ENCODE results near the gene MANSC4. TPM values are rescaled to one million over a fixed set of nuclear protein-coding genes. Genes with fewer than 3 reads are reported as not detected.

Gene MANSC4
- total RNA-seq, 4 donors from 2014 or later, result not detected

DNA sequence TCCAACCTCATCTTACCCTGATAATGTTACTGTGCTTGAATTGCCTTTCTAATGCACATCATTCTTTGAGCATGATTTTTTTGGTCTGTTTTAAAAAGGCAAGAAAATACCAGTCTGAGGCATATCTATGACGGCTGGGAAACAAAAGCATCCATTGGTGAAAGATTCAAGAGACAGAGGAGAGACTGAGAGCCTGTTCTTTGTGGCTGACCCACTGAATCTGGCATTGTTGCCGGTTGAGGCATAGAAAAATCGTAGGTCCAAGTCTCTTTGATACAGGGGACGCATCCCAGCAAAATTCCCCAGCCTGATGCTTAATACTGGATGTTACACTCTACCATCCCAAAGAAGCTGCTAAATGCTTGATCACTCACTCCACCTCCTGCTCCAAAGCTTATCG, 2.9 kb downstream of the MANSC4 start:
- H3K4me3 ChIP-seq (ENCODE audit: low read depth, poor library complexity, severe bottlenecking), result no peak overlapping the region
- DNase-seq (ENCODE audit: low spot score in 2 of 2), result no peak
- intact Hi-C loops (cut with DNase I; ENCODE audit: low total_unique reads), result no loop called here
- 77 to 85% methylated on average over 5 of the region's 5 CpGs for WGBS, 2 donors
- no peak for TF ChIP-seq POLR2A (IDR thresholded peaks at IDR 0.05)
- TF ChIP-seq, protein P1, sequence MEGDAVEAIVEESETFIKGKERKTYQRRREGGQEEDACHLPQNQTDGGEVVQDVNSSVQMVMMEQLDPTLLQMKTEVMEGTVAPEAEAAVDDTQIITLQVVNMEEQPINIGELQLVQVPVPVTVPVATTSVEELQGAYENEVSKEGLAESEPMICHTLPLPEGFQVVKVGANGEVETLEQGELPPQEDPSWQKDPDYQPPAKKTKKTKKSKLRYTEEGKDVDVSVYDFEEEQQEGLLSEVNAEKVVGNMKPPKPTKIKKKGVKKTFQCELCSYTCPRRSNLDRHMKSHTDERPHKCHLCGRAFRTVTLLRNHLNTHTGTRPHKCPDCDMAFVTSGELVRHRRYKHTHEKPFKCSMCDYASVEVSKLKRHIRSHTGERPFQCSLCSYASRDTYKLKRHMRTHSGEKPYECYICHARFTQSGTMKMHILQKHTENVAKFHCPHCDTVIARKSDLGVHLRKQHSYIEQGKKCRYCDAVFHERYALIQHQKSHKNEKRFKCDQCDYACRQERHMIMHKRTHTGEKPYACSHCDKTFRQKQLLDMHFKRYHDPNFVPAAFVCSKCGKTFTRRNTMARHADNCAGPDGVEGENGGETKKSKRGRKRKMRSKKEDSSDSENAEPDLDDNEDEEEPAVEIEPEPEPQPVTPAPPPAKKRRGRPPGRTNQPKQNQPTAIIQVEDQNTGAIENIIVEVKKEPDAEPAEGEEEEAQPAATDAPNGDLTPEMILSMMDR (IDR thresholded peaks at IDR 0.05), result no peak

DNA sequence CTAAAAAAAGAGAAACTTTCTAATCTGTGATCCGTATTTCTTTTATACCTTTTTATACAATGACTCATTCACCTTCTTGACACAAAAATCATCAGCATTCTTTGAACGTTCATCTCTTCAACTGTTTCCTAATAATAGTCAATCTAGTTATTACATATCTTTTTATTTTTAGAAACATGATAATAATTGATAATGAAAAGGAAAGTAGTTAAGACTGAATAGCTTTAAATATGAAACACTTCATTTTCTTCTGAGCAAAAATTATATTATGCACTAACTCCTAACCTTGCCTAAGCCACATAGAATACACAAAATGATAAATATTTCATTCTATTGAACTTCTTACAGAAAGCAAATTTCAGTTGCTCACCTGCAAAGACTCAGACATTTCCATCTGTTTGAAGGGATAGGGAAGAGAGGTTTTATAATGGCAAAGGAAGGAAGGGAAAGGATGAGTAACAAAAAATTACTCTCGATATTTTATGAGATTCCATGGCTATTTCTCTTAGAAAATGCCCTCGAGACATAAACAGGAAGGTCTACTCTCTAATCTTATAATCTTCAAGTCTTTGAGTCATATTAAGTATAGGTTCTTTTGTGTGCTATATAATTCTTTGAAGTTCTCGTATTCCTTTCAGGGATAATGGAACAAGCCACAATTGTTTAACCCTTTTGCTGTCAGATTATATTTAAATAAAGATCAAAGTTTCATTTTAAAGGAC, 7.5 kb downstream of the MANSC4 start:
- no peak overlapping the region for H3K4me3 ChIP-seq (ENCODE audit: low read depth, poor library complexity, severe bottlenecking)
- no peak for DNase-seq (ENCODE audit: low spot score in 2 of 2)
- WGBS, 2 donors, result 31 to 38% methylated on average over 5 of the region's 5 CpGs
- intact Hi-C loops (cut with DNase I; ENCODE audit: low total_unique reads), result no loop called here
- TF ChIP-seq, protein P1 (IDR thresholded peaks at IDR 0.05), result no peak
- TF ChIP-seq POLR2A (IDR thresholded peaks at IDR 0.05), result no peak

DNA sequence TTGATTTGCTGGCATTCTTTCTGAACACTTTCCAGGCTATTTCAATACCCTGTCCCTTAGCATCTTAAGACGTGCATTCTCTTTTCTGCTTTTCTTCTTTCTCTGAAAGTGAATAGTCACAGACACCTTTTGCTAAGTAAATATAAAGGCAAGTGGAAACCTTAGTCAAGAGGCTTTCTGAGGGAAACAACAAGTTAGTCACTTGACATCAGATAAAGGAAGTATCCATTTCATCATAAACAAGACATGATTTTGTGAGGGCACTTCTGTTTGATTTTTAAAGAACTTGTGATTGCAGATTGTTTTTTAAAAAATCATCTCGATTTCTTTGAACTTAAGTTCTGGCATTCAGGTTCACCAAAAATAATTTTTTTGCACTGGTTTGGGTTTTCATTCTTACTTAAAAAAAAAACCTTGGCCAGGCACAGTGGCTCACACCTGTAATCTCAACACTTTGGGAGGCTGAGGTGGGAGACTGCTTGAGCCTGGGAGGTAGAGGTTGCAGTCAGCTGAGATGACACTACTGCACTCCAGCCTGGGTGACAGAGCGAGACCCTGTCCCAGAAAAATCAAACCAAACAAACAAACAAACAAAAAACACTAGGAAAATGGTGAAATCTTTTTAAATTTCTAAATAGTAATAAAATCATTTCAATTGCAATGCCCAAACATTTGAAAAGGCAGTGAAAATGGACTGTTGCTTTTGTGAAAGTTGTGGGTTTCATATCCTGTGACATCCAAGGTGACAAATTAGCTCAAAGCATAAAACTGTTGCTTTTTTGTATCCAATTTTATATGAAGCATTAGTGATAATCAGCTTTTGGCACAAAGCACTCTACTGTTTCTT, 8.3 kb downstream of the MANSC4 start:
- no peak for TF ChIP-seq POLR2A (IDR thresholded peaks at IDR 0.05)
- TF ChIP-seq, protein P1 (IDR thresholded peaks at IDR 0.05), result no peak
- intact Hi-C loops (cut with DNase I; ENCODE audit: low total_unique reads), result no loop called here
- no peak overlapping the region for H3K4me3 ChIP-seq (ENCODE audit: low read depth, poor library complexity, severe bottlenecking)
- WGBS, 2 donors, result 90 to 93% methylated on average over 3 of the region's 3 CpGs
- no peak for DNase-seq (ENCODE audit: low spot score in 2 of 2)

DNA sequence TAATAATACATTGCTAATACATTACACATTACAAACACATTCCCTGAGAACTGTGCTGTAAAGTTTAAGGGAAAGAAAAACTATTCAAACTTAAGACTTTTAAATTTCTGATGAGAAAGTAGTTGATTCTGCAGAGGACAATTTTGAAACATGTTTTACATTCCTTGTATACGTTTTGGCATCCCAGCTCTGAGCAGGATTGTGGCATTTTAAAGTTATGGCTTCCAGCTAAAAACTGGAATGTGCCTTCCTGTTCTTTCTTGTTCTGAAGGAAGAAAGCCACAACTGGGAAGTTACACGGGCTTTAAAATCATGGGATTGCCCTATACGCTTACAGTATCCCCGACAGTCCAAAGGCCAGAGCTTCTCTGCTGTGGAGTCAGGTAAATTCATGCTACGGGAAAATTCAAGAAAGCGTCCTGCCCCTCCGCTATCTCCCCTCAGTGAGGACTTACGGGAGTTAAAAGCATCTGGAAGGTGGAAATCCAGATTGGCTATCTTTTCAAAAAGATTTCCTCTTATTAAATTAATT, 10.8 kb downstream of the MANSC4 start:
- 56% methylated on average over 8 of the region's 8 CpGs for WGBS, 2 donors
- DNase-seq (ENCODE audit: low spot score in 2 of 2), result no peak
- no peak overlapping the region for H3K4me3 ChIP-seq (ENCODE audit: low read depth, poor library complexity, severe bottlenecking)
- no peak for TF ChIP-seq POLR2A (IDR thresholded peaks at IDR 0.05)
- intact Hi-C loops (cut with DNase I; ENCODE audit: low total_unique reads), result no loop called here

DNA sequence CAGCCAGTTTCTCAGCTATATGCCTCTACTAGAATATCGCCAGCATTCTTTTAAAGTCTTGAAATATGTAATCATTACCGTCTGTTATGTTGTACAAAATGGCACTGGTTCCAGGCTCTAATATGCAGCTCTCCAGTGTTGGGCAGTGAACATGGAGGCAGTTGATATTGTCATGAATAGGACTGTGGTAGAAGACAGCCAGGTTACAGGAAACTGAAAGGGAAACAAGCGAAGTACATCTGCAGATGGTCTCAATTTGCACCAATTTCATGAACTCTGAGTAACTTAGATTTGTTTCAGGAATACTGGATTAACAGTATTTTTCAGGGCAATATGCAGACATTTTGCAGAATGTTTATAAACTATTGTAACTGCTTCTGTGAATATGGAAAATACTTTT, 13.4 kb downstream of the MANSC4 start:
- H3K4me3 ChIP-seq (ENCODE audit: low read depth, poor library complexity, severe bottlenecking), result no peak overlapping the region
- intact Hi-C loops (cut with DNase I; ENCODE audit: low total_unique reads), result no loop called here
- TF ChIP-seq POLR2A (IDR thresholded peaks at IDR 0.05), result no peak
- TF ChIP-seq, protein P1 (IDR thresholded peaks at IDR 0.05), result no peak
- WGBS, 2 donors, result 76 to 84% methylated on average over 3 of the region's 3 CpGs
- no peak for DNase-seq (ENCODE audit: low spot score in 2 of 2)

DNA sequence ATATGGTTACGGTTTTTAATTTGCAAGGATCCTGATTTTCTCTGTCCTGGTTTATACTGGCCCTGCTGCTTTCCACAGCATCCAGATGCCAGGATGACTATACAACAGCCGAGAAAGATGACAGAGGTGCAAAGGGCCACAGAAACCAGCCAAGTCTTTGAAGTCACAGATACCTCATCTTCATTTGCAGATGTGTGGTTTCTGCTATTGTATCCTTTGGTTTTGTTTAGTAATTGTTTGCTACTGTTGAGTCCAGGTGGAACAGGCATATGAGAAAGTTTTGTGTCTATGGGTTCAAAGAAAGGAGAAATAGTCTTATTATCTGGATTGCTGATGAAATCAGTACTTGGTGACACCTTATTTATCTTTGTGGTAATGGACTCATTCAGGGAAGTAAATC, 17.3 kb downstream of the MANSC4 start:
- H3K4me3 ChIP-seq (ENCODE audit: low read depth, poor library complexity, severe bottlenecking), result no peak overlapping the region
- intact Hi-C loops (cut with DNase I; ENCODE audit: low total_unique reads), result no loop called here
- no peak for TF ChIP-seq POLR2A (IDR thresholded peaks at IDR 0.05)
- 89 to 92% methylated on average over 2 of the region's 2 CpGs for WGBS, 2 donors
- no peak for DNase-seq (ENCODE audit: low spot score in 2 of 2)
